Testis (tissue), 2 donors: Measurements from ENCODE around the gene ARHGEF7.

ENCODE experiments used
- POLR2A ChIP-seq: fragments of 450-650 bp; IDR thresholded peaks from one replicate; pipeline ENCODE4 v1.6.1; 2017; ENCODE audit warnings: antibody characterized with exemption, mild to moderate bottlenecking, moderate library complexity
- TF ChIP-seq, protein P1 (sequence below), 3 experiments: fragments of 450-650 bp in 2 of 3; fragments of 200-600 bp in 1 of 3; sonication (generic) in 1 of 3; IDR thresholded peaks; one replicate each; pipeline ENCODE4 v1.5.1; 2016 to 2019; ENCODE audit warnings: antibody characterized with exemption in 3 of 3, mild to moderate bottlenecking in 2 of 3, moderate library complexity in 1 of 3

DNA sequence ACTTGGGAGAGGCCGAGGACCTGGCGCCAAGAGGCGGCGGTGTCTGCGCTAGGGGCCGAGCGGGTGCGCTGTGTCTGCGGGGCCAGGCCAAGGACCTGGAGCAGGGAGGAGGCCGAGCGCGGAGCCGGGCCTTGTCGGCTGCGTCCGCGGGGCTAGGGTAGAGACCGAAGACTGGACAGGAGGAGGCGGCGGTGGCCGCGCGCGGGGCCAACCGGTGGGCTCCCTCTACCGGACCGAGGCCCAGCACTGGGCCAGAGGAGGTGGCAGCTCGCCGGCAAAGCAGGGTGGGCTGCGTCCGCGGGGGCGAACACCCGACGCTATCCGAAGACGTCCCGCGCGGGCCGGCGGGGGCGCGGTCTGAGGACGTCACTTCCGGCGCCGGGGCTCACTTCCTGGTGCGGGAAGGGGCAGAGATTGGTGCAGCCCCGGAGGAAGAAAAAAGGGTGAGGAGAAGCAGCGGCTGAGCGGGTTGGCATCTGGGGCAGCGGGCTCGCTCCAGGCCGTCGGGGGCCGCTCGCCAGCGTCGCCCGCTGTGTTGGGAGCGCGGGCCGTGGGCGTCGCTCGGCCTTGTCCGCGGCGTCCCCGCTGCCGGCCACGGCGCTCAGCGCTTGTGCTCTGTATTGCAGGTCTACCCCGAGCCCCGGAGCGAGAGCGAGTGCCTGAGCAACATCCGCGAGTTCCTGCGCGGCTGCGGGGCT is 38.3 kb downstream of the ARHGEF7 start:
- TF ChIP-seq, protein P1, sequence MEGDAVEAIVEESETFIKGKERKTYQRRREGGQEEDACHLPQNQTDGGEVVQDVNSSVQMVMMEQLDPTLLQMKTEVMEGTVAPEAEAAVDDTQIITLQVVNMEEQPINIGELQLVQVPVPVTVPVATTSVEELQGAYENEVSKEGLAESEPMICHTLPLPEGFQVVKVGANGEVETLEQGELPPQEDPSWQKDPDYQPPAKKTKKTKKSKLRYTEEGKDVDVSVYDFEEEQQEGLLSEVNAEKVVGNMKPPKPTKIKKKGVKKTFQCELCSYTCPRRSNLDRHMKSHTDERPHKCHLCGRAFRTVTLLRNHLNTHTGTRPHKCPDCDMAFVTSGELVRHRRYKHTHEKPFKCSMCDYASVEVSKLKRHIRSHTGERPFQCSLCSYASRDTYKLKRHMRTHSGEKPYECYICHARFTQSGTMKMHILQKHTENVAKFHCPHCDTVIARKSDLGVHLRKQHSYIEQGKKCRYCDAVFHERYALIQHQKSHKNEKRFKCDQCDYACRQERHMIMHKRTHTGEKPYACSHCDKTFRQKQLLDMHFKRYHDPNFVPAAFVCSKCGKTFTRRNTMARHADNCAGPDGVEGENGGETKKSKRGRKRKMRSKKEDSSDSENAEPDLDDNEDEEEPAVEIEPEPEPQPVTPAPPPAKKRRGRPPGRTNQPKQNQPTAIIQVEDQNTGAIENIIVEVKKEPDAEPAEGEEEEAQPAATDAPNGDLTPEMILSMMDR (IDR thresholded peaks at IDR 0.05) = peak in 2 of 3 experiments; percentile 9 to 13
- peak; percentile 69 for TF ChIP-seq POLR2A
